Measurements from ENCODE around the gene MOBP. TPM values are rescaled to one million over a fixed set of nuclear protein-coding genes. Genes with fewer than 3 reads are reported as not detected.

The MOBP gene
- total RNA-seq, 1 experiment from 2014 or later = not detected

DNA sequence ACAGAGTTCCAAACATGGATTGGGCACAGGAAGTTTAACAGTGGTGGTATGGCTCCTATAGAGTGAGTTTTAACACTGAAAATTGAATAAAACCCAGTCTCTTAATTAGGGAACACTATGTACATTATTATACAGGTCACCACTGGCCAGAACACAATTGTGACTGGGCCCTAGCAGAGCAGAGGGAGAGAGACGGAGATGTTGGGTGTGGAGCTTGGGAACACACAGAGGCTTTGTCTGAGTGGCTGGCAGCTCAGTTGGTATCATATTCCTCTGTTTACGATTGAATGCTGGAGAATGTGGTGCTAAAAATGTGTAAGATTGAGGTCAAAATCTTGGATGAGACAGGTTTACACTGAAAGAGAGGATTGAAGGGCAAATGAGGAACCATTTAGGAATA is 6.8 kb upstream of the MOBP start:
- H3K4me3 ChIP-seq = no peak overlapping the region
- no peaks in the 10 kb centered on the region for H3K4me1 ChIP-seq (replicated peaks)
- DNase-seq (ENCODE audit: low read depth in 1 of 2, low spot score in 2 of 2) = no peak
- H3K9me3 ChIP-seq (replicated peaks) = no peaks in the 10 kb centered on the region
- H3K27ac ChIP-seq = no peak overlapping the region
- H3K27me3 ChIP-seq (replicated peaks) = no peaks in the 10 kb centered on the region
- no peaks in the 10 kb centered on the region for H3K36me3 ChIP-seq

DNA sequence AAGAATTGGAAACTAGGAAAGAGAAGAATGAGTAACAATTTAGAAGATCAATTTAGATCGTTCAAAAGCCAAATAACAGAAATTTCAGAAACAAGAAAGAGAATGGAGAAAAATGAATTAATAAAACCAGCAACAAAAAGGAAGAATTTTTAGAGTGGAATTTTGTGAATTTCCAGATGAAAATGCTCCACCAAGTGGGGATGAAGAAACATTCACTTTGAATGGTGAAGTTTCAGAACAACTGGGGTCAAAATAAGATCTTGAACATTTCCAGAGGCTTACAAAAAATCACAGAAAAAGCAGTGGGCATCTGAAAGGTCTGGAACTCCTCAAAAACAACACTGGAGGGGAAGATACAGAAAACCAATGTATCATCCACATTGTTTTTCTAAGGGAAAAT is 4.2 kb upstream of the MOBP start:
- no peaks in the 10 kb centered on the region for H3K36me3 ChIP-seq
- DNase-seq (ENCODE audit: low read depth in 1 of 2, low spot score in 2 of 2) = no peak
- H3K4me1 ChIP-seq (replicated peaks) = no peaks in the 10 kb centered on the region
- no peak overlapping the region for H3K4me3 ChIP-seq
- H3K27ac ChIP-seq = no peak overlapping the region
- H3K9me3 ChIP-seq (replicated peaks) = no peaks in the 10 kb centered on the region
- no peaks in the 10 kb centered on the region for H3K27me3 ChIP-seq (replicated peaks)

- Histone ChIP-seq H3K4me1 (replicated peaks) (no peaks in the 10 kb centered on the region), H3K27me3 (replicated peaks) (no peaks in the 10 kb centered on the region), H3K4me3 (no peak overlapping the region), H3K27ac (no peak overlapping the region), H3K9me3 (replicated peaks) (no peaks in the 10 kb centered on the region), H3K36me3 (no peaks in the 10 kb centered on the region)
- no peak for DNase-seq (ENCODE audit: low read depth in 1 of 2, low spot score in 2 of 2)
These were observed 492 bp upstream of the MOBP start for GRCh38 chr3:39466988-39467387.

DNA sequence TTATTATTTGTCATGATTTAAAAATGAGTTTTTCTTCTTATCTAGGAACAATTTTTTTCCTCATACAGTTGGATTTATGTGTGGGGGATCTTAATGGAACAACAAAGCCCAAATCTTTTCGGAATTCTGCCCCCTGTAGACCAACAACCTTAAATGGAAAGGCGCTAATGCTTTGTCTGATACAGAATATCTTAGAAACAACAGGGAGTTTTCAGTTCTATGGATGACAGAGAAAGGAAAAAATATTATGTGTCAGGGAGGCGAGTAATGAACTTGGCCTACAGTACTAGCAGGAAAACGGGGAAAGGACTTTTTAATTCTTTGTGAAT is 592 bp downstream of the MOBP start:
- H3K4me1 ChIP-seq (replicated peaks) = no peaks in the 10 kb centered on the region
- H3K27ac ChIP-seq = no peak overlapping the region
- no peaks in the 10 kb centered on the region for H3K36me3 ChIP-seq
- no peak for DNase-seq (ENCODE audit: low read depth in 1 of 2, low spot score in 2 of 2)
- H3K9me3 ChIP-seq (replicated peaks) = no peaks in the 10 kb centered on the region
- H3K27me3 ChIP-seq (replicated peaks) = no peaks in the 10 kb centered on the region
- H3K4me3 ChIP-seq = no peak overlapping the region

- no peak for DNase-seq (ENCODE audit: low read depth in 1 of 2, low spot score in 2 of 2)
- H3K36me3 ChIP-seq = no peaks in the 10 kb centered on the region
- H3K4me3 ChIP-seq = no peak overlapping the region
- H3K27ac ChIP-seq = no peak overlapping the region
- no peaks in the 10 kb centered on the region for H3K27me3 ChIP-seq (replicated peaks)
- H3K9me3 ChIP-seq (replicated peaks) = no peaks in the 10 kb centered on the region
- no peaks in the 10 kb centered on the region for H3K4me1 ChIP-seq (replicated peaks)
These were observed 1.8 kb downstream of the MOBP start for GRCh38 chr3:39469258-39469657.

GRCh38 chr3:39469945-39470344 is 2.5 kb downstream of the MOBP start:
- Histone ChIP-seq H3K27ac (no peak overlapping the region), H3K27me3 (replicated peaks) (no peaks in the 10 kb centered on the region), H3K4me3 (no peak overlapping the region), H3K9me3 (replicated peaks) (no peaks in the 10 kb centered on the region), H3K36me3 (no peaks in the 10 kb centered on the region), H3K4me1 (replicated peaks) (no peaks in the 10 kb centered on the region)
- DNase-seq (ENCODE audit: low read depth in 1 of 2, low spot score in 2 of 2) = no peak

GRCh38 chr3:39471652-39472051 is 4.2 kb downstream of the MOBP start:
- DNase-seq (ENCODE audit: low read depth in 1 of 2, low spot score in 2 of 2) = no peak

GRCh38 chr3:39473452-39474125 is 6.1 kb downstream of the MOBP start:
- Histone ChIP-seq H3K9me3 (replicated peaks) (no peaks in the 10 kb centered on the region), H3K4me1 (replicated peaks) (no peaks in the 10 kb centered on the region), H3K4me3 (no peak overlapping the region), H3K27ac (no peak overlapping the region), H3K36me3 (no peaks in the 10 kb centered on the region), H3K27me3 (replicated peaks) (no peaks in the 10 kb centered on the region)
- DNase-seq (ENCODE audit: low read depth in 1 of 2, low spot score in 2 of 2) = no peak

More at GRCh38 chr3:39471652-39472051, 4.2 kb downstream of the MOBP start:
- Histone ChIP-seq H3K36me3 (no peaks in the 10 kb centered on the region), H3K4me3 (no peak overlapping the region), H3K27me3 (replicated peaks) (no peaks in the 10 kb centered on the region), H3K27ac (no peak overlapping the region), H3K4me1 (replicated peaks) (no peaks in the 10 kb centered on the region), H3K9me3 (replicated peaks) (no peaks in the 10 kb centered on the region)

DNA sequence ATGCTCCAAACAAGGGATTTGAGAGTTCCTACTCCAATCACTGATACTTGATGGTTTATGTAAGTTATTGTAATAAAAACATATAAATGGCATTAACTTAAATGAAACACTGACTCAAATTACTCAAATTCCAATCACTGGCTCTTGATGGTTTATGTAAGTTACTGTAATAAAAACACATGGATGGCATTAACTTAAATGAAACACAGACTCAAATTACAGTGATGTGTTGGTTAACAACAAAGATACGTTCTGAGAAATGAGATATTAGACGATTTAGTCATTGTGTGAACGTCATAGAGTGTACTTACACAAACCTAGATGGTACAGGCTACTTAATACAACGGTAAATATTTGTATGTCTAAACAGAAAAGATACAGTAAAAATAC is 6.6 kb downstream of the MOBP start:
- Histone ChIP-seq H3K4me3 (no peak overlapping the region), H3K27me3 (replicated peaks) (no peaks in the 10 kb centered on the region), H3K4me1 (replicated peaks) (no peaks in the 10 kb centered on the region), H3K9me3 (replicated peaks) (no peaks in the 10 kb centered on the region), H3K36me3 (no peaks in the 10 kb centered on the region), H3K27ac (no peak overlapping the region)
- DNase-seq (ENCODE audit: low read depth in 1 of 2, low spot score in 2 of 2) = no peak

GRCh38 chr3:39476783-39477182 is 9.3 kb downstream of the MOBP start:
- Histone ChIP-seq H3K36me3 (no peaks in the 10 kb centered on the region), H3K4me3 (no peak overlapping the region), H3K27me3 (replicated peaks) (peaks cover 4% of the 10 kb centered on the region; the same call in 1 of the 2 replicates), H3K27ac (no peak overlapping the region), H3K4me1 (replicated peaks) (no peaks in the 10 kb centered on the region), H3K9me3 (replicated peaks) (no peaks in the 10 kb centered on the region)
- no peak for DNase-seq (ENCODE audit: low read depth in 1 of 2, low spot score in 2 of 2)

DNA sequence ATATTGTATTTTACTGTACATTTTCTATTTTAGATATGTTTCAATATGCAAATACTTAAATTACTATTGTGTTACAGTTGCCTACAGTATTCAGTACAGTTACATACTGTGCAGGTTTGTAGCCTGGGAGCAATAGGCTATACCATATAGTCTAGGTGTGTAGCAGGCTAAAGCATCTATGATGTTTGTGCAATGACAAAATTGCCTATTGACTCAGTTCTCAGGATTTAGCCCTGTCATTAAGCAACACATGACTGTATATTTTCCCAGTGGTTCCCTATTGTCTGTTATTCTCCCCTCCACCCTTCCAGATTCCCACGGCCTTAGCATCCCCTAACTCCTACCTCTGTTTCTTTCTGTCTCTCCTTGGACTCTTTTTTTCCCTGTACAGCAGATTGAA is 10.7 kb downstream of the MOBP start:
- Histone ChIP-seq H3K27ac (no peak overlapping the region), H3K4me3 (no peak overlapping the region), H3K4me1 (replicated peaks) (no peaks in the 10 kb centered on the region), H3K36me3 (no peaks in the 10 kb centered on the region), H3K27me3 (replicated peaks) (peaks cover 4% of the 10 kb centered on the region; the same call in 1 of the 2 replicates), H3K9me3 (replicated peaks) (no peaks in the 10 kb centered on the region)
- DNase-seq (ENCODE audit: low read depth in 1 of 2, low spot score in 2 of 2) = no peak

DNA sequence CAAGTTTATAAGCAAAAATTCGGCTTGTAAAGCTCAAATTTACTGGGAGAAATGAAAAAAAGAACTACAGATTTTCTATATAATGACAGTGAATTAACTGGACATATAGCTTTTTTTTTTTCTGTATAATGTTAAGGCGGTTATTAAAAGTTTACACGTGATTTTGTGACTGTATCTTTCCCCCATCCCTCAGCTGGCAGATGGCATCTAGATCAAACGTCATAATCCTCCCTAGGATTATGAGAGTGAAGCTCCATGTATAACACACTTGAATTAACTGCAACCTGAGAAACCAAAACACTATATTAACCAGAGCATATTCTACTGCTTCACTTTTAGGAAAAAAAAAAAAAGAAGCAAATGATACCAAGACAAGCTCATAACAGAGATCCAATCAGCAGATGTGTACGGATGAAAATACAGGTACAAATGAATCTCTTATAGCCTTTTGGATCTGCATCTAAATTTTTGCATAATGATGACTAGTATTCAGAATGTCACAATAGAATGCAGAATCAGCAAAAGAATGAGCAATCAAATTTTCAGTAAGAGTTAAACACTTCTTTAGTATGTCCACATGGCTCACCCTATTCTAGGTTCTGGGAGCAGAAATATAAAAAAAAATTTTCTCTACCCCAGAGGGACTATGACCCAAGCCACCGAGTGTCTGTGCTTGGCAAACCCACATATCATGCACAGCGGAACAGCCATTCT is 12.4 kb downstream of the MOBP start:
- Histone ChIP-seq H3K27me3 (replicated peaks) (peaks cover 4% of the 10 kb centered on the region; the same call in 1 of the 2 replicates), H3K9me3 (replicated peaks) (no peaks in the 10 kb centered on the region), H3K4me3 (no peak overlapping the region), H3K36me3 (no peaks in the 10 kb centered on the region), H3K4me1 (replicated peaks) (no peaks in the 10 kb centered on the region), H3K27ac (no peak overlapping the region)
- no peak for DNase-seq (ENCODE audit: low read depth in 1 of 2, low spot score in 2 of 2)

GRCh38 chr3:39485547-39485946 is 18.1 kb downstream of the MOBP start:
- Histone ChIP-seq H3K9me3 (replicated peaks) (no peaks in the 10 kb centered on the region), H3K4me3 (no peak overlapping the region)
- DNase-seq (ENCODE audit: low read depth in 1 of 2, low spot score in 2 of 2) = no peak

DNA sequence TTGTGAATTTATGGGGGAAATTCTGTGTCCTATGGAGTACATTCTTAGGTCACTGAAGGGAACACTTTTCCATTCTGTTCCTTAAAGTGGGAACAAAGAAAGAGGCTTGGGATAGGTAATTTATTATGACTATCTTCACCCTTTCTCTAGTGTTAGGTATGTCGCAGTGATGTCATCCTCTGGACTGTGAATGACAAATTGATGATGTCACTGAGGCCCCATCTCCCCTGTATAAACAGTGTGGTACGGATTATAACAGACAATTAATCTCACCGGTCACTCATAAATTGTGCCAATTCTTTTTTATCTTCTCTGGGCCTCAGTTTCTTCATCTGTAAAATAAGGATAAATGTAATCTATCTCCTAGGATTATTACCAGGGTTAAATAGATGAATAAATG is 23.5 kb downstream of the MOBP start:
- Histone ChIP-seq H3K36me3 (no peaks in the 10 kb centered on the region), H3K4me1 (replicated peaks) (no peaks in the 10 kb centered on the region), H3K9me3 (replicated peaks) (no peaks in the 10 kb centered on the region), H3K4me3 (no peak overlapping the region), H3K27ac (no peak overlapping the region), H3K27me3 (replicated peaks) (no peaks in the 10 kb centered on the region)
- DNase-seq (ENCODE audit: low read depth in 1 of 2, low spot score in 2 of 2) = no peak

More at GRCh38 chr3:39485547-39485946, 18.1 kb downstream of the MOBP start:
- no peak overlapping the region for H3K27ac ChIP-seq
- H3K27me3 ChIP-seq (replicated peaks) = peaks cover 4% of the 10 kb centered on the region; the same call in 1 of the 2 replicates
- no peaks in the 10 kb centered on the region for H3K36me3 ChIP-seq
- no peaks in the 10 kb centered on the region for H3K4me1 ChIP-seq (replicated peaks)

Data from SJSA1 (cell line).